Cortex of kidney (tissue), 1 donor: Measurements from ENCODE around the gene GRIA1.

Experiments used
- DNase-seq: peaks from one replicate; lab custom pipeline; 2025; lab: John Stamatoyannopoulos, UW

Gene GRIA1

DNA sequence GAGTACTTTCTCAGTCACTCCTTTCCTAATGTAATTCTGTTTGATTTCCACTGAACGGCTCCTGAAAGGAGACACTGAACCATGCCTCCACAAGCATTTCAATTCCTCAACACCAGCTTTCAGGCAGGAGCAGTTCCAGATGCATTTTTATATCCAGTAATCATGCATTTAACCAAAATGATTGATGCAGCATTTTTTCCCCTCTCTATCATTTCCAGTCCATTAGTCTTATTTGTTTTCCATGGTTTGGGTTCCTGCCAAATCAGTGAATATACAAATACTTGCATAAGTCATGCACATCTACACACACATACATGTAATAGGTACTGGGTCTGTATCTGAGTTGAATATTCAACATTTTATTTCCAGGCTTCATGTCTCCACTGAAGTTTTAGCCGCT is 122.7 kb downstream of the GRIA1 start:
- DNase-seq, result no peak

DNA sequence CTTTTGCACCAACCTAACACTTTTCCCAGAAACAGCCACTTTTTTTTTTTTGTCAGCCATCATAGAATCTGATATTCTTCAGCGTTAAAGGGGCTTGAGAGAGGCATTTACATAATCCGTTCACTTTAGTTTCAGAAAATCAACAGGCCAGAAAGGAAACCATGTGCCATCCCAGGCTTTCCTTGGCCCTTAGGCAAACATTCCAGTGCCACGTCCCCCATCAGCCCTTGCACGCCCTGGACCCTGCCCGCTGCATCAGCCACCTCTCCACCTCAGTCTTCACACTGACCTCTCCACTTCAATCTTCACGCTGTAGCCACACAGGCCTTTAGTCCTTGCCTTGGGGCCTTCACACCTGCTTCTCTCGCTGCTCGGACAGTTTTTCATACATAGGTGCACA is 123.2 kb downstream of the GRIA1 start:
- no peak for DNase-seq

DNA sequence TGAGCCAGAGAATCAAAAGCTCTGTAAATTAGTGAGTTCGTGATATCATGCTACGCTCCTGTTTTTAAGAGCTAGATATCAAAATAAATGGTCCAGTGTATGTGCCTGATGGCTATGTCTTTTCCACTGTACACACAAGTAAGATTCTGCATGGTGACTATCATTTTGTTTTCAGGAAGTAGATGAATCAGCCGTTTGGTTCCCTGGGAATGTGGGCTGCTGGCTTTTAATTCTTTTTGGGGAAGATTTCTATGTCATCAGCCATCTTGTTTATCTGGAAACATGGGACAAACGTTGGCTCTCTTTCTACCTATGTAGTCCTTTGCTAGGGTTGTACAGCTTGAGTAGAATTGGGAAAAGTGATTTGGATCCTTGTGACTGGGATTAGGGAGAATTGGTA is 126.7 kb downstream of the GRIA1 start:
- no peak for DNase-seq

DNA sequence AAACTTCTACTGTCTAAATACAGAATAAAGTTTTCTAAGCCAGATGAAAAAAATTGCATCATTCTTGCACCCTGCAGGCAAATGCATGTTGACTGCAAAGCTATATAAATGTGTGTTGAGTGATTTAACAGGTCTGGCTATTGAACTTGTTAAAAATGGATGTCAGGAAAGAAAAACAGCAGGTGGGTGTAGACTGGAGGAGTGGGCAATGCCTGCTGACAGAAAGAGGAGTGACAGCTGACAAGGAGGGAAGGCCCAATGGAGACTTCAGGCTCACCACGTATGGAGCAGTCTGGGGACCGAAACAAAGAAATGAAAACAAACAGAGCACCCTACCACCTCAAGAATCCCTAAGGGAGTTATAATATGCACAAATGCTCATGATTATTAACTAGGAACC is 127.8 kb downstream of the GRIA1 start:
- no peak for DNase-seq

DNA sequence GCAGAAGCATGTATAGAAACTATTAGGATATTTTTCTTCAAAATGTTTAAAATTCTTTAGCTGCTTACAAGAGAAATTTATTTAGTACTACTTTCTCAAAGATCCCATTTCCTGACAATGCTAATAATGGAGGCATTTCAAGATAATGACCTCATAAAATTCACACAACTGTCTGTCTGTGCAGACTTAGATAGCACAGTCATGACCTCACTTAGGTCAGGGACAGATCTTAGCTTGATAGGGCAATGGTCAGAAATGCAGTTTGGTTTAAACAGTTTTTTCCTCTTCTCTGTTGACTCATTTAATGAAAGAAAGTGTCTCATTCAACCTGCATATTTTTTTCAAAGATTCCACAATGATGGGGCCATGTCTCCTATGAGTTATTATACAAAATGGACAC is 128.4 kb downstream of the GRIA1 start:
- no peak for DNase-seq

DNA sequence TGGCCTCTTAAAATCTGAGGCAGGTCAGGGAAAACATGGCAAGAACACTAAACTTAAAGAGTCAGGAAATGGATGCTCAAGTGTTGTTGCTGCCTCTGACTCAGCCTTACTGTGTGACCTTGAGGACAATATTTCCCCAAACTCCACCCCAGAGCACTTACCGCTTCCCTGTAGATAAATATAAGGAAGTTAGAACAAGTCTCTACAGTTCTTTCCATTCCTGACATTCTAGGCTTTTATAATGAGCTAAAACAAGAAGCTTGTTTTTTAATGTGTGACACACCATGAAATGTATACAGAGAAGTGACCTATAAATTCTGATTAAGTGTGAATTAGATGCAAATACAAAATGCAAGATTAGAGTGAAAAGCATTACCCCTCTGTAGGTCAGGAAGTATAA is 129.3 kb downstream of the GRIA1 start:
- DNase-seq, result no peak

DNA sequence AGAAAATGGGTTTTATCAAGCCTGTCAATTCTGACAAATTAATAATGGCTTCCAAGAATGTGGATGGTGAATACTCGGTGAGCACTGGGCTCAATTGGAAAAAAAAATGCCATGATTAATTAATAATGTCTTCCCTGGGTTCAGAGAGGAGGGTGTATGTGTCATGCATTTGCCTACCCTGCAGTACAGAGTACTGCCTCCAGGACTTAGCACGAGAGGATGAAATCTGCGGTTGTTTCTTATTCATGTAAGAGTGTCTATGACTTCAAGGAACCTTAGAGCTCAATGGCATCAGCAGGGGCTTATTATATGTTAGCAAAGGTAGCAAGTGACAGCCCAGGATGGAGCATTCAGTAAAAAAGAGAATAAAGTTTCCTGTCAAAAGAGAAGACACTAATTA is 132.7 kb downstream of the GRIA1 start:
- no peak for DNase-seq

DNA sequence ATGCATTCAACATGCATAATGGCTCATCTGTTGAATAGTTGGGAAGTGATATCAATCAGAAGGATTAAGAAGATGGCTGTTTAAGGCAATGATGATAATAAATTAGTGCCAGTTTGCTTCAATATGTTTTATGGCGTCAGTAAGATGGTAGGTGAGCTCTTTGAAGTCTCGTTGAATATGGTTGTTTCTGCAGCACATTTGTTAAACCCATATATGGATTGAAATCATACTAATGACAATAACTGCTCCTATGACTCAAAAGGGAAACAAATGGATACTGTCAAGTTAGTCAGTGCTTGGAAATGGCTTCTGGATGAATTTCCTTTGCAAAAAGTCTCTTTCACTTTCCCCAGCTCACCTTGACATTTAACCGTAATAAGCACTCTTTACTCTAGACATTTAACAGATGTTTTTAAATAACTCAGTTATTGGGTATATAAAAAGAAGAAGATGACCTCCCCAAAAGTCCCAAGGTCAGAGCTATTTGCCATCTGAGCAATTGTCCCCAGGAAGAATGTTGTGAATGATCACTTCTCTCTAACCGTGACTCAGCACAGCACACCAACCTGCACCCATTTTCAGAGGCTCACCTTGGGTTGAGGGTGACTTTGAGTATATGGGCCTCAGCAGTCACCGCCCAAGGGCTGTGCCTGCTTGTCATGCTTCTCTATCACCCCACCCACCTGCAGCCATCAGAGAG is 133.4 kb downstream of the GRIA1 start:
- no peak for DNase-seq

DNA sequence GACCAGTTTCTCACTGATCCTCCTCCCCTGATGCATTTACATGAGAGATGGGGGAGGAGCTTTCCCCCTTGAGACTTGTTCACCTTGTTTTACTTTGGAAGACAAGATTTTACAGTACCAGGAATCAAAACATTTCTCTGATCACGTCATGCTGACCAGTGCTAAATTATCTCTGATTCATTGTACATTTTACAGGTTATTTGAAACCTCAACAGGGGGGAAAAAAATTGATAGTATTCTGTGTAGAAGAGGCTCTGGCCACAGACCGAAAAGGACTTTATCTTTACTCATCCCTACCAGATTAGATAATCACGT is 133.9 kb downstream of the GRIA1 start:
- DNase-seq, result no peak

DNA sequence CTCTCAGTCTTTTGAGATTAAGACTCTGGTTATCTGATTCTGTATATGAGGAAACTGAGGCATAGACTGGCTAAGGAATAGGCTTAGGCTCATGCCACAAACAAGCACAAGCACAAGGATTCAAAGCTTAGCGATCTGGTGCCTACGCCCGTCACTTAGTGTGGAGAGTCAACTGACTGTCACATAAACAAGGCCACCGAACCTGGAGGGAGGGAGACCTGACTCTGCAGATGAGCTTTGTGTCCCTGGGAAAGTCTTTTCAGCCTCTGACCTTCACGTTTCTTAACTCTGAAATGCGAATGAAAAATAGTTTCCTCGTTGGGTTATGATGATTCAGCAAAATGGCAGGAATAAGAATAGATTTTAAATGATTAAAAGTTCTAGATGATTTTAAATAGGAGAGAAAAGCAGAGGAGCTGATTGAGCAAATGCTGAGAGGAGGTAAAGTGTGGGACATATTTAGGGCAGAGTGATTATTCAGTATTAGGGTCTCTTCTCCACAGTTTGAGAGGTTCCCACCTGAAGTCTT is 135.4 kb downstream of the GRIA1 start:
- DNase-seq, result no peak

DNA sequence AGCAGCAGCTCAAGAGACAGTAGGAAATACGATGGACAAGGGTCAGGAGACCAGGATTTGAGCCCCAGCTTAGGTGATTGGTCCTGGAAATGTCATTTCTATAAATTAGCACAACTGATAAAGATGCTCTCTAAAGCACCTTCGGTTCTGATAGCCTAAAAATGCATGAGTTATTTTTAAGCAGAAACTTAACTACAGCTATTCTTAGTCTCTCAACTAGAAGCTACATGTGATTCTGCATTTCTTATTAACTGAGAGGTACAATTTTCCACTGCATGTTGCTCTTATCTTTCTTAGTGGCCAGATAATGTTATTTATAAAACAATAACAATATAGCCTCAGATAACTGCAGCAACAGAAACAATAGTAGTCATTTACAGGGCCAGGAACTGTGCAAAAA is 136.4 kb downstream of the GRIA1 start:
- DNase-seq, result no peak

DNA sequence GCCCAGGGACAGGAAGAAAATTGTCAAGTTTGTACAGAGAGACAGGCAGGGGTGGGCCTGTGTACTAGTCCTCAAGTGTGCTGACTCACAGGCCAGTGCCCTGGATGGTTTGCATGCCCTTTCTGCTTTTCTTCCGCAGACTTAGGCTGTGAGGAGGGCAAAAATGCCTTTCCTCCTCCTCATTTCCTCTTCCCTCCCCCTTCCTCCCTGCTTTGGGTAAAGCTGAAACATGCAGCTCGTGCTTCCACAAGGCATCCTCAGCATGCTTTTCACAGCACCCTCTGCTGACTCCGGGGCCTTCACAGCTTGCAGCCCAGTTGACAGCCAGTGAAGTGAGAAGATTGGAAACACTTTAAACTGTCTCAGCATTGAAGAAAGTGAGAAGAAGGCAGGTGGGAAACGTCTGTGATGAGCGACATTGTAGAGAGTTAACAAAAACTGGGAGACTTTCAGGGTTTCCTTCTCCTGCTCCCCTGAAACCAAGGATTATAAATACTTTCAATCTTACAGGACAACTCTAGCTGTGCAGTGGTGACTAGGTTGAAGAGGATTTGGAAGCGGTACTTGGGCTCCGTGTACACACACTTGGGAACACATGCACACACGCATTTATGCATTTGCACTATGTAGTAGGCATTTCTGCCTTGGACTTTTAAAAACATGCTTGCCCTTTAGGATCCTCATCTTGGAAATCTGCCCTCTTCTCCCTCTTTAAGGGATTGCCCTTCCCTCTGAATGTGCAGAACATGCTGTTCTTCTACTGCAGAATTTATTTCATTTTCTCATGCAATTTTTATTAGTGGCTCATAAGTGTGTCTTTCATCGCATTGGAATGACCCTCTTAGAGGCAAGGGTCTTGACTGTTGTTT is 138.8 kb downstream of the GRIA1 start:
- DNase-seq, result no peak

DNA sequence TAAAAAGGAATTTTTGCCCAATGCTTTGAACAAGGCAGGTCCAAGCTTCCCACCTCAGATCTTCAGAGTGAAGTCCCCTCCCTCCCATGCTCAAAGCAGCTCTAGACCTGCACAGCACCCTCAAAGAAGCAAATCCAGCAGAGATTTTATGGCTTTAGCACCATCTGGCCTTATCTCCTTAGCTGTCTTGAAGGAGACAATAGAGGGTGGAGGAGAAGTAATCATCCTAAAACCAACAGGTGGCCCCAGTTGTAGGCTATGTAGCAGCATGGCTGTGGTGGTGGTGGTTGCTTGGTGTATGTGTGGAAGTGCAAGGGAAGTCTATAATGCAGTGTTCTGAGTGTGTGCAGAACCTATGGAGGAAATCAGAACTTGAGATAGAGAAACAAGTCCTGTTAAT is 140.1 kb downstream of the GRIA1 start:
- no peak for DNase-seq

DNA sequence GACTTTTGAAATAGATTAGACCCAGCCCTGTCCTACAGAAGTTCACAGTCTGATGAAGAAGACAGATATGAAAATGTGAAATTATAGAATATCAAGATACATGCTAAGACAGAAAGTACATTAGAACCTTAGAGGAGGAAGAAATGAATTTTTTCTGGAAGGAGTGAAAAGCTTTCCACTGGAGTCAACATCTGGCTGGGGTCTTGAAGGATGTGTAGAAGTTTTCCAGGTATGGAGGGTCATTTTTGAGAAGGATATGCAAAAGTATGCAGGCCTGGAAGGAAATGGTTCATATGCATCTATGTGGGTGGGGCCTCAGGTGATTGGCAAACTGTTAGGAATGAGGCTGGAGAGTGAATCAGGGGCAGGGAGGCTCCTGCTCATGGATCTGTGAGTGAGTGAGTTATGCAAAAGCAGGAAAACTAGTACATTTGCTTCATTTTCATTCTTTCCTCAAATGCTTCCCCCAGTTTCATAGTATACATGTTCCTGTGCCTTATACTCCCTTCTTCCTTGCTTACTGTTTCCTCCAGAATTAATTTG is 142.3 kb downstream of the GRIA1 start:
- no peak for DNase-seq

DNA sequence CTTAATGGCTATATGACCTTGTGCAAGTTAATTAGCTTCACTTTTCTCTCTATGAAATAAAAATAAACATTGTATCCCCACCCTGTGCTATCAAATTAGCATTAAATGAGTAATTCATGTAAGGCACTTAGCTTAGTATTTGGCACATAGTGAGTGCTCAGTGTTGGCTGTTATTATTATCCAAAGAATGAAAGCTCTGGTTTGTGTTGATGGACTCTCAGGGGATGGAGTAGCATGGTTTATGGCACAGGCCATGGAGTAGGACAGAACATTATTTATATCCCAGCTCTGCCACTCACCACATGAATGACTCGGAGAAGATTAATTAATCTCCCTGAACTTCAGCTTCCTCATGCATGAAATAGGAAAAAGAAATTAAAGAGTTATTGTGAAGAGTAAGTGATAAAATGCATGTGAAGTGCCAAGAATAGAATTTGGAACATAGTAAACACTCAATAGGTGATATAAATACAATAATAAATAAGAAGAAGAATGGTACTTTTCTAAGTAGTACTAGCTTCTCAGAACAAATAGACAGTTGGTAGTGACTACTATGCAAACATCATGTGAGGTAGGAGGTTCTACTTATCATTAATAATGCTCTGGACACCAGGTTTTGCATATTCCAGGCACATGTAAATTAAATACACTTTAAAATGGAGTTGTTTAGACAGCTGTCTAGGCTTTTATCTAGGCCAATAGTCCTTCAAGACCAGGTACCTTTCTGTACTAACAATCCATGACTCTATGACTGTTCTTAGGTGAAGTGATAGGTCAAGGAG is 146.4 kb downstream of the GRIA1 start:
- no peak for DNase-seq

DNA sequence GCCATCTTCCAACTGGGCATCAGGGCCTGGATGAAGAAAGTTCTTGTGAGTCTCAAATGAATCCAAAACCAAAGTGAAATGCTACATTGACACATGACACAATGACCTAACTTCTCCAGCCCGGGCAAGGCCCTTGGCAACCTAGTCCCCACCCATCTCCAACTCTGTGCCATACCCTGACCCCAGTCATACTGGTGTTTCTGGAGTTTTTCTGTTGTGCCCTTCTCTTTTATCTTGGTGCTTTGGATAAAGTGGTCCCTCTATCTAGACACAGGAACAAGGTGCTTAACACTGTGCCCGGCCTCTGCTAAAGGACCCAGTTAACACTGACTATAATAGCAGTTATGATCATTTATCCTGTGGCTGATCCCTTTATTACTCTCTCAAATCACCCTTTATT is 149.8 kb downstream of the GRIA1 start:
- no peak for DNase-seq

DNA sequence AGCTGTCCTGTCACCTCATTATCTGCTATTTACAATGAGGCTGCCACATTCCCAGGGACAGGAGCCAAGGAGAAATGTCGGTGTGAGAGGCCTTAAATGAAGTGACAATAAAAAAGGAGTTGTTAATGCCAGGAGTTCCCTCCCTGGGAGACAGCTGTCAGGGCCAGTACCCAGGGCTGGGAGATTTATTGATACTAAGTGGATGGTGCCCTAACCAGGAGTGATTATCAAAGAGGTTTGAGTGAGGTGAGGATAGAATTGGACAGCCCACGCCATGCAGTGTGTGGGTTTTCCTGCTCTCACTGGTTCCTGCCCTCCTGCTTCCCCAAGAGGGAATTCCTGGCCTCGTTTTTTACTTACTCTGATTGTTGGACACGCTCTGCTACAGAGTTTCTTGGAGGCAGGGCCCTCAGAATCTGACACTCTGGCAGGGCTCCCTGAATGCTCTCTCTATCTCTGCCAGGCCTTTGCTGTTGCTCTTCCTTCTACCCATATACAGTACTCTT is 150.8 kb downstream of the GRIA1 start:
- DNase-seq, result no peak

DNA sequence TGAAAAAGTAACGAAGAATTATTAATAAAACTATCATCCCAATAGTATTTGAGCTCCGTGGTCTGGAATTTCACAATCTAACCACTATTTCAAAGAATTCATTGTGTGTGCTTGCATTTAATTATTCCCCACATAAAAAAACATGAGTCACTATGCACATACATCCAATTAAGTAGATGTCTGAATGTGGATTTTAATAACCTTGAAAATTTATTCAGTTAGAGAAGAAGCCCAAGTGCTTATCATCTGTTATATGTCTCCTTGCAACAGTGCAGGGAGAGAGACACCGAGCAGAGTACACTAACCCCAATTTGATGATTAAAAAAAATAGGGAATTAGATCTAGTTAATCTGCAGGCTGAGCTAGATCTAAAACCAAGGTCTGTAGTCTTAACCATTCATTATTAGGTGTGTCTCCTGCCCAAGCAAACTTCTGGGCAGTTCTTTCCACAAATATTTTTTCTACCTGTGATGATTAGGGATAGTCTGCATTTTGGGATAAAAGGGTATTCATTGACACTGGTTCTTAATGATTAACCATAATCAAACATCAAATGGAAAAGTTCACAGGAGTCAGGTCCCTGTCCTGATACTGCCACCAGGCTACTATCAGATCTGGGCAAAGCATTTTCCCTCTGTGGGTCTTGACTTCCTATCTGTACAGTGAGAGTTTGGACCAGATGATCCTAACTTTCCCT is 164.2 kb downstream of the GRIA1 start:
- DNase-seq, result no peak

DNA sequence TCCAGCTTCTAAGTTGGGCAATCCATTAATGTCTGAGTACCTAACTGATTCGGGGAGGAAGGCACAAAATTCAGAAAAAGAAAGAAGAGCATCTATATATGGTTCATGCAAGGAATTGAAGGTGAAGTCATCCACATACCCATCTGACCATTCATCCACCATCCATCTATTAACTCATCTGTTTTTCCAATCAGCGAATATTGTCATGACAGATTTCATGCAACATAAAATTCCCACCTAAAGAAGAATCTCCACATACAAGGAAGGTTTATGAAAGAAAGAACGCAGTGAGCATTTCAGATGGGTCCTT is 164.7 kb downstream of the GRIA1 start:
- DNase-seq, result no peak

DNA sequence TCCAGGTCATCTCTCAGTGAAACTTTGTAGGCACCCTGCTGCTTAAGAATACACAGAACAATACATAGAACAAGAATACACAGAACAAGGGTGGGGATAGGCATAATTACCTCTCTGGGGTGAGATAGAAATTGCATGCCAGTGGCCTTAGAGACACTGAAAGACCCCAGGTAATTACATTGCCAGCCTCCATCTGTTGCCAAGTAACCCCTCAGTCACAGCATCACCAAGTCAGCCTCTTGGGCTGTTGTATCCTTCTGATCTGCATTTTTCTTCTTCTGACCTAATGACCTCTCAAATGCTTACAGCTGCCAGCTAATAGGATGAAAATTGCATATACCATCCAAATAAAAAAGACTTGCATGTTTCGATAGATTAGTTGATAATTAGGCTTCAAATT is 167.7 kb downstream of the GRIA1 start:
- no peak for DNase-seq

DNA sequence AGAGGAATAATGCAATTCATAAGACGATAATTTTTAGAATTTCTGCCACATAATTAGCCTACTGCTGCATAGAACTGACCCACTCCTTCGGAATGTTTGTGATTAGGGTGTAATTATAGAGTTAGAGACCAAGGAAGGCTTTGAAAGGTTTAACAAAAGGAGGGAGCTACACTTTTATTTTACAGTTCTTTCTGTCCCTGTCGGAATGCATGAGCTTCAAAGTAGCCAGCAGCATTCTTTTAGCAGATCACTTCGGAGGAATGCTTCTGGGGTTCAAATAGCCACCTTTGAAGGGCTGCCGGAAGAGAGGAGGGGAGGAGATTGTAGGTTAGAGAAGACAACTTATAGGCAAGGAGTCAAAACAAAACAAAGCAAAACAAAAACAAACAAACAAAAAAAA is 168.1 kb downstream of the GRIA1 start:
- DNase-seq, result no peak
